ENCODE data around the gene RPL18. TPM values are rescaled to one million over a fixed set of nuclear protein-coding genes. Genes with fewer than 3 reads are reported as not detected.

The RPL18 gene
- total RNA-seq, 2 donors from 2014 or later: 1,120 to 1,389 TPM

DNA sequence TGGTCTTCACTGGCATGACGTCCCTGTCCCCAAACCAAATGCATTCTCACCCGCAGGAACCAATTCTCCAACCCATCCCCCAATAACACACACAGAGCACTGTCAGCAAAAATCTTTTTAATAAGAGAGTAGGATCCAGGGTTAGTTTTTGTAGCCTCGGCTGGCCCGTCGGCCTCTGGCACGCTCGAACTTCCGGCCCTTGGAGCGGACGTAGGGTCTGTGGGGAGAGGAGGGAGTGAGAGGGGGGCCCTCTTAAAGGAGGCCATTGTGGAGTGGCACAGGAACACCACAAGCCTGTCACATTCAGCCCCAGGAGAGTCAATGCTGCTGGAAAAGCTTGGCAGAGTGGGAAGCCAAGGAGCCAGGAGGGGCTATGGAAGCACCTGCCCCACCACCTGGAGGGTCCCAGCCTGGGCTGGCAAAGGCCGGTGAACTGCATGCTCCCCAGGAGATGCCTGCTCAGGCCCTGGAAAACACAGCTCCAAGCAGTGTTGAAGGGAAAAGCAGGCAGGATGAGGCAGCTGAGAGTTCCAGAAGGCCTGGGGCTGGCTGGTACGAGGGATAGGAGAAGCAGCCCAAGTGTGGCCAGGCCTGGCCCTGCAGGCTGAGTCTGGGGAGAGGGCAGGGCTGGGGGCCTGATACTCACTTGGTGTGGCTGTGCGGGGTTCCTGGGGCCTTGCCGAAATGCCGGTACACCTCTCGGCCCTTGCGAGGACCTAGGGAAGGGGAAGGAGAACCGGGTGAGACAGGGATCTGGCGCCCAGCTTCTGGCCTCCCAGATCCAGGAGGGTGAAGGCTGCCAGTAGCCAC, 3.5 kb downstream of the RPL18 start:
- H3K4me3 ChIP-seq: no peak overlapping the region
- H3K27me3 ChIP-seq (replicated peaks; ENCODE audit: insufficient read depth): no peaks in the 10 kb centered on the region
- H3K9me3 ChIP-seq: no peaks in the 10 kb centered on the region
- ATAC-seq (ENCODE audit: insufficient number of reproducible peaks, low FRiP score, low read depth): no peak
- H3K4me1 ChIP-seq (ENCODE audit: control insufficient read depth in 1 of 2, low read depth in 2 of 2): peaks cover 17 to 31% of the 10 kb centered on the region in 2 donors
- DNase-seq (ENCODE audit: low spot score): no peak
- peaks cover 23% of the 10 kb centered on the region for H3K36me3 ChIP-seq
- TF ChIP-seq, protein P1, sequence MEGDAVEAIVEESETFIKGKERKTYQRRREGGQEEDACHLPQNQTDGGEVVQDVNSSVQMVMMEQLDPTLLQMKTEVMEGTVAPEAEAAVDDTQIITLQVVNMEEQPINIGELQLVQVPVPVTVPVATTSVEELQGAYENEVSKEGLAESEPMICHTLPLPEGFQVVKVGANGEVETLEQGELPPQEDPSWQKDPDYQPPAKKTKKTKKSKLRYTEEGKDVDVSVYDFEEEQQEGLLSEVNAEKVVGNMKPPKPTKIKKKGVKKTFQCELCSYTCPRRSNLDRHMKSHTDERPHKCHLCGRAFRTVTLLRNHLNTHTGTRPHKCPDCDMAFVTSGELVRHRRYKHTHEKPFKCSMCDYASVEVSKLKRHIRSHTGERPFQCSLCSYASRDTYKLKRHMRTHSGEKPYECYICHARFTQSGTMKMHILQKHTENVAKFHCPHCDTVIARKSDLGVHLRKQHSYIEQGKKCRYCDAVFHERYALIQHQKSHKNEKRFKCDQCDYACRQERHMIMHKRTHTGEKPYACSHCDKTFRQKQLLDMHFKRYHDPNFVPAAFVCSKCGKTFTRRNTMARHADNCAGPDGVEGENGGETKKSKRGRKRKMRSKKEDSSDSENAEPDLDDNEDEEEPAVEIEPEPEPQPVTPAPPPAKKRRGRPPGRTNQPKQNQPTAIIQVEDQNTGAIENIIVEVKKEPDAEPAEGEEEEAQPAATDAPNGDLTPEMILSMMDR (IDR thresholded peaks at IDR 0.05): no peak
- no peak overlapping the region for H3K27ac ChIP-seq

DNA sequence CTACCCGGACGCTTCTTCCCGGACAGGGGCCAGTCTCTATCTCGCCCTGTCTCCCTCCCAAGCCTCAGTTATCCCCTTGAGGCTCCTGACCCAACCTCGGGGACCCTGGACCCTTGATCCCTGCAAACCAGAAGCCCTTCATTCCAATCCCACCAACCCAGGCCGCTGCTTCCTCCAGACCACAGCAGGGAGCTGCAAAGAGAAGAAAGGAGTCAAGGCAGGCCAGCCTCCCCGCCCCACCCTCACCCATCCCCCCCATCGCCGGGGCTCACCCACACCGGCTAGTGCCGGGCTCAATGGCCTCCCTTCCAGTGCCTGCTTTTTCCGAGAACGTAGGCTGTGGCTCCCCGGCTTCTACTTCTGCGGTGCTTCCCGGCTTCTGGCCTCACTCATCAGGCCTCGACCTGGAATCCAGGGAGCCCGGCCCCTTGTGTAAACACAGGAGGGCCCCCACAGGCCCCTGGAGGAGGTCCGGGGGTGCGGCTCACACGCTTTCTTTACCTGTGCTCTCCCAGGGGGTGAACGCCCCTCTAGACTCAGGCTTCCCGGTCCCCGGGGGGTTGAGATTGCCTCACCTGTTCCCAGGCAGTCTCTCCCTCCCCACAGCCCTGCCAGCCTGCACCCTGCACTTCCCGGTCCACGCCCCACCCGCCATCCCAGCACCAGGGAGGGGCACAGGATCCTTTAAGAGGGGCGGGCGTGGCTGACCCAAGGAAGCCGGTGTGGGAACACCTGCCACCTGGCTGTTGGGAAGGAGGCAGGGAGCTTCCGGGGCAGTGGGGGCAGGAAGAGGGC, 4.3 kb downstream of the RPL18 start, which contains the start of gene FAM83E:
Gene FAM83E, minus strand, starts transcription at position 641 of the 795 bp plus-strand sequence. CDS start 1,704 bp downstream, outside the sequence.
- Histone ChIP-seq H3K36me3 (peaks cover 23% of the 10 kb centered on the region), H3K27me3 (replicated peaks; ENCODE audit: insufficient read depth) (no peaks in the 10 kb centered on the region), H3K27ac (no peak within 1 kb of the TSS), H3K4me1 (ENCODE audit: control insufficient read depth in 1 of 2, low read depth in 2 of 2) (peaks cover 15 to 22% of the 10 kb centered on the region in 2 donors), H3K4me3 (no peak within 1 kb of the TSS), H3K9me3 (no peaks in the 10 kb centered on the region)
- DNase-seq (ENCODE audit: low spot score) (no peak), ATAC-seq (ENCODE audit: insufficient number of reproducible peaks, low FRiP score, low read depth) (no peak)
- TF ChIP-seq, protein P1 (IDR thresholded peaks at IDR 0.05): no peak

- H3K4me3 ChIP-seq: no peak overlapping the region
- H3K9me3 ChIP-seq: no peaks in the 10 kb centered on the region
- DNase-seq (ENCODE audit: low spot score): no peak
- no peak overlapping the region for H3K27ac ChIP-seq
- peaks cover 15 to 21% of the 10 kb centered on the region in 2 donors for H3K4me1 ChIP-seq (ENCODE audit: control insufficient read depth in 1 of 2, low read depth in 2 of 2)
- ATAC-seq (ENCODE audit: insufficient number of reproducible peaks, low FRiP score, low read depth): no peak
- peaks cover 23% of the 10 kb centered on the region for H3K36me3 ChIP-seq
- H3K27me3 ChIP-seq (replicated peaks; ENCODE audit: insufficient read depth): no peaks in the 10 kb centered on the region
- TF ChIP-seq, protein P1 (IDR thresholded peaks at IDR 0.05): no peak
Observed at GRCh38 chr19:48613852-48614435, 5.0 kb downstream of the RPL18 start.

- DNase-seq (ENCODE audit: low spot score) (no peak), ATAC-seq (ENCODE audit: insufficient number of reproducible peaks, low FRiP score, low read depth) (no peak)
- H3K4me3 ChIP-seq: no peak overlapping the region
- H3K4me1 ChIP-seq (ENCODE audit: control insufficient read depth in 1 of 2, low read depth in 2 of 2): peaks cover 14 to 18% of the 10 kb centered on the region in 2 donors
- H3K9me3 ChIP-seq: no peaks in the 10 kb centered on the region
- no peak overlapping the region for H3K27ac ChIP-seq
- peaks cover 23% of the 10 kb centered on the region for H3K36me3 ChIP-seq
- H3K27me3 ChIP-seq (replicated peaks; ENCODE audit: insufficient read depth): no peaks in the 10 kb centered on the region
- TF ChIP-seq, protein P1 (IDR thresholded peaks at IDR 0.05): no peak
Observed at GRCh38 chr19:48613024-48613851, 5.7 kb downstream of the RPL18 start.

All from thoracic aorta (tissue), 2 donors.